Neural cell (in vitro differentiated cells): ENCODE results near the gene FBXL2.

ENCODE experiments used
- CTCF ChIP-seq: fragments of 450-650 bp; IDR thresholded peaks from 2 replicates; pipeline ENCODE4 v1.5.1; 2014; ENCODE audit warnings: antibody characterized with exemption, mild to moderate bottlenecking, moderate library complexity; ENCODE audit not compliant: poor library complexity, severe bottlenecking
- EP300 ChIP-seq: fragments of 450-650 bp; conservative IDR thresholded peaks from 2 replicates; pipeline ENCODE4 v1.6.1; 2014; ENCODE audit warnings: antibody characterized with exemption, mild to moderate bottlenecking, moderate library complexity; ENCODE audit not compliant: poor library complexity, severe bottlenecking
- EZH2 ChIP-seq: fragments of 200-600, 300-800 bp; shearing (Covaris generic), sonication (generic); IDR thresholded peaks from 2 replicates; pipeline ENCODE4 v1.6.1; 2014; ENCODE audit warnings: antibody characterized with exemption, low read length, borderline replicate concordance, mild to moderate bottlenecking; ENCODE audit not compliant: insufficient read depth, poor library complexity, severe bottlenecking
- MXI1 ChIP-seq: fragments of 450-650 bp; conservative IDR thresholded peaks from 2 replicates; pipeline ENCODE4 v1.6.1; 2014; ENCODE audit warnings: antibody characterized with exemption, mild to moderate bottlenecking; ENCODE audit not compliant: poor library complexity, severe bottlenecking
- POLR2AphosphoS5 ChIP-seq: IDR thresholded peaks from 2 replicates; pipeline ENCODE4 v1.6.1; 2012
- RAD21 ChIP-seq: fragments of 450-650 bp; conservative IDR thresholded peaks from 2 replicates; pipeline ENCODE4 v1.6.1; 2014; ENCODE audit warnings: antibody characterized with exemption, mild to moderate bottlenecking, moderate library complexity
- REST ChIP-seq: IDR thresholded peaks from 2 replicates; pipeline ENCODE4 v1.6.1; 2012; ENCODE audit warnings: borderline replicate concordance
- SMC3 ChIP-seq: fragments of 450-650 bp; conservative IDR thresholded peaks from 2 replicates; pipeline ENCODE4 v1.6.1; 2014; ENCODE audit warnings: antibody characterized with exemption, mild to moderate bottlenecking, moderate library complexity; ENCODE audit not compliant: poor library complexity
- TAF1 ChIP-seq: IDR thresholded peaks from 2 replicates; pipeline ENCODE4 v1.6.1; 2012; ENCODE audit warnings: low read depth

GRCh38 chr3:33364060-33364459, 86.8 kb downstream of the FBXL2 start:
- no peak for TF ChIP-seq RAD21
- TF ChIP-seq EZH2: no peak
- TF ChIP-seq CTCF: no peak
- TF ChIP-seq EP300: no peak
- TF ChIP-seq TAF1: no peak
- no peak for TF ChIP-seq POLR2AphosphoS5
- no peak for TF ChIP-seq SMC3
- no peak for TF ChIP-seq MXI1
- no peak for TF ChIP-seq REST
